Nephron progenitor cell (in vitro differentiated cells): ENCODE data around the gene DNPH1.

Experiments used
- DNase-seq: peaks from one replicate; pipeline ENCODE4 v3.0.0; 2021
- H3K27ac Mint-ChIP-seq: 2 replicates; pipeline ENCODE4 v1.8.0; 2021; ENCODE audit warnings: mild to moderate bottlenecking, moderate library complexity, mixed read lengths
- H3K27me3 Mint-ChIP-seq: 2 replicates; pipeline ENCODE4 v1.8.0; 2021; ENCODE audit warnings: mild to moderate bottlenecking, low read depth, mixed read lengths; ENCODE audit not compliant: poor library complexity
- H3K36me3 Mint-ChIP-seq: 2 replicates; pipeline ENCODE4 v1.8.0; 2021; ENCODE audit warnings: low read depth, mixed read lengths
- H3K4me1 Mint-ChIP-seq: 2 replicates; pipeline ENCODE4 v1.8.0; 2021; ENCODE audit warnings: mixed read lengths
- H3K4me3 Mint-ChIP-seq: 2 replicates; pipeline ENCODE4 v1.8.0; 2021; ENCODE audit warnings: mild to moderate bottlenecking, moderate library complexity, mixed read lengths
- H3K9me3 Mint-ChIP-seq: 2 replicates; pipeline ENCODE4 v1.8.0; 2021; ENCODE audit warnings: mild to moderate bottlenecking, moderate library complexity, mixed read lengths
- CTCF ChIP-seq: fragments of 200-600 bp; sonication (generic); IDR thresholded peaks from 2 replicates; pipeline ENCODE4 v1.5.0; 2021; ENCODE audit warnings: antibody characterized with exemption

Gene DNPH1

GRCh38 chr6:43223175-43223574 is 6.1 kb downstream of the DNPH1 start:
- no peak for DNase-seq
- TF ChIP-seq CTCF = no peak
- H3K4me3 Mint-ChIP-seq = no peak overlapping the region

GRCh38 chr6:43222418-43223059 is 6.7 kb downstream of the DNPH1 start:
- Mint-ChIP-seq H3K4me3 (no peak overlapping the region), H3K36me3 (peaks cover 25% of the 10 kb centered on the region), H3K27me3 (peaks cover 2% of the 10 kb centered on the region), H3K9me3 (no peaks in the 10 kb centered on the region), H3K4me1 (peaks cover 14% of the 10 kb centered on the region), H3K27ac (no peak overlapping the region)
- no peak for TF ChIP-seq CTCF
- DNase-seq = no peak

More at GRCh38 chr6:43223175-43223574, 6.1 kb downstream of the DNPH1 start:
- Mint-ChIP-seq H3K27ac (no peak overlapping the region), H3K4me1 (peaks cover 14% of the 10 kb centered on the region), H3K36me3 (peaks cover 23% of the 10 kb centered on the region), H3K27me3 (peaks cover 2% of the 10 kb centered on the region), H3K9me3 (no peaks in the 10 kb centered on the region)

- Mint-ChIP-seq H3K36me3 (peaks cover 29% of the 10 kb centered on the region), H3K27me3 (peaks cover 2% of the 10 kb centered on the region), H3K9me3 (no peaks in the 10 kb centered on the region), H3K27ac (no peak overlapping the region), H3K4me1 (peaks cover 14% of the 10 kb centered on the region), H3K4me3 (no peak overlapping the region)
- TF ChIP-seq CTCF = no peak
- no peak for DNase-seq
Measured at GRCh38 chr6:43221046-43221972, 8.0 kb downstream of the DNPH1 start.

- H3K4me1 Mint-ChIP-seq = peaks cover 14% of the 10 kb centered on the region
- H3K27me3 Mint-ChIP-seq = peaks cover 2% of the 10 kb centered on the region
- no peak overlapping the region for H3K4me3 Mint-ChIP-seq
- H3K27ac Mint-ChIP-seq = no peak overlapping the region
- no peaks in the 10 kb centered on the region for H3K9me3 Mint-ChIP-seq
- H3K36me3 Mint-ChIP-seq = peaks cover 25% of the 10 kb centered on the region
- DNase-seq = no peak
- no peak for TF ChIP-seq CTCF
Measured at GRCh38 chr6:43220439-43220951, 8.8 kb downstream of the DNPH1 start.

- H3K9me3 Mint-ChIP-seq = no peaks in the 10 kb centered on the region
- H3K4me1 Mint-ChIP-seq = peaks cover 14% of the 10 kb centered on the region
- no peak overlapping the region for H3K4me3 Mint-ChIP-seq
- no peak overlapping the region for H3K27ac Mint-ChIP-seq
- peaks cover 2% of the 10 kb centered on the region for H3K27me3 Mint-ChIP-seq
- no peak for DNase-seq
- peaks cover 27% of the 10 kb centered on the region for H3K36me3 Mint-ChIP-seq
- no peak for TF ChIP-seq CTCF
Measured at GRCh38 chr6:43219814-43220213, 9.5 kb downstream of the DNPH1 start.
